ENCODE measurements around the gene RIPK3. TPM values are rescaled to one million over a fixed set of nuclear protein-coding genes. Genes with fewer than 3 reads are reported as not detected.
A peak's percentile ranks its signal among the peaks of the same experiment; 100 is the strongest.

The RIPK3 gene
- total RNA-seq, 2 experiments from 2014 or later: 8.1 to 14.5 TPM

- Histone ChIP-seq H3K27ac (ENCODE audit: low read depth, low read length, poor library complexity, severe bottlenecking) (peak overlapping the region; percentile 19), H3K79me2 (ENCODE audit: insufficient read depth, low read depth, low read length) (peaks cover 23% of the 10 kb centered on the region), H3K36me3 (ENCODE audit: insufficient read depth, low read length) (peaks cover 46% of the 10 kb centered on the region), H3K4me3 (ENCODE audit: low read depth, low read length, poor library complexity, severe bottlenecking) (peak overlapping the region; percentile 99), H4K20me1 (ENCODE audit: insufficient read depth, low read length) (peaks cover 11% of the 10 kb centered on the region; the same call in 1 of the 2 replicates), H3K4me1 (ENCODE audit: insufficient read depth, low read length, poor library complexity, severe bottlenecking) (peaks cover 30% of the 10 kb centered on the region), H3K9me2 (ENCODE audit: insufficient read depth, low read length) (no peaks in the 10 kb centered on the region), H2AFZ (ENCODE audit: low read length) (peak overlapping the region; percentile 44; the same call in 1 of the 2 replicates), H3K4me2 (ENCODE audit: low read length) (peak overlapping the region; percentile 89), H3K9me3 (ENCODE audit: low read length) (no peaks in the 10 kb centered on the region)
- CTCF ChIA-PET (ENCODE audit: unreplicated experiment): interaction anchor here (0.6 to 1.6 kb wide), 2 partner anchors 56 to 111 kb away, joined by 3 to 6 read pairs; partner anchors contain the start of gene TINF2
- intact Hi-C loops (cut with micrococcal nuclease; ENCODE audit: unreplicated experiment): loop anchor here (2.0 to 5.0 kb wide), 2 partner anchors 28 to 287 kb away; partner anchors contain the start of gene RABGGTA
- TF ChIP-seq CTCF (conservative IDR thresholded peaks at IDR 0.05; ENCODE audit: low read length) (no peak), EZH2phosphoT487 (IDR thresholded peaks at IDR 0.05; ENCODE audit: borderline replicate concordance, low read depth, low read length) (no peak)
- BruUV-seq (replicated peaks): no TSS peak
- POLR2A ChIA-PET: interaction anchor here (1.6 to 4.0 kb wide), 2 partner anchors 9 to 56 kb away, joined by 3 to 25 read pairs; partner anchors contain the start of genes CIDEB and TINF2
- DNase-seq (ENCODE audit: low spot score): no peak
Measured at GRCh38 chr14:24298892-24299254, 40.9 kb downstream of the RIPK3 start.

- Histone ChIP-seq H3K79me2 (ENCODE audit: insufficient read depth, low read depth, low read length) (peaks cover 23% of the 10 kb centered on the region), H3K9me3 (ENCODE audit: low read length) (no peaks in the 10 kb centered on the region), H3K4me1 (ENCODE audit: insufficient read depth, low read length, poor library complexity, severe bottlenecking) (peaks cover 30% of the 10 kb centered on the region), H2AFZ (ENCODE audit: low read length) (no peak overlapping the region), H4K20me1 (ENCODE audit: insufficient read depth, low read length) (peaks cover 11% of the 10 kb centered on the region; the same call in 1 of the 2 replicates), H3K36me3 (ENCODE audit: insufficient read depth, low read length) (peaks cover 31% of the 10 kb centered on the region), H3K4me2 (ENCODE audit: low read length) (peak overlapping the region; percentile 5; the same call in 1 of the 2 replicates), H3K9me2 (ENCODE audit: insufficient read depth, low read length) (no peaks in the 10 kb centered on the region), H3K4me3 (ENCODE audit: low read depth, low read length, poor library complexity, severe bottlenecking) (no peak overlapping the region), H3K27ac (ENCODE audit: low read depth, low read length, poor library complexity, severe bottlenecking) (peak overlapping the region; percentile 12)
- peak; percentile 24 for DNase-seq (ENCODE audit: low spot score)
- ChIA-PET CTCF (ENCODE audit: unreplicated experiment) (interaction anchor here (0.5 to 1.9 kb wide), 5 partner anchors 13 to 134 kb away, joined by 3 to 6 read pairs (median 4); partner anchors contain the start of gene TINF2), POLR2A (interaction anchor here (0.6 to 4.0 kb wide), 8 partner anchors 23 to 790 kb away, joined by 3 to 25 read pairs (median 4); partner anchors contain the start of genes CHMP4A, RABGGTA and TINF2)
- intact Hi-C loops (cut with micrococcal nuclease; ENCODE audit: unreplicated experiment): loop anchor here (1.0 to 5.0 kb wide), 2 partner anchors 54 to 285 kb away; no protein-coding TSS in a partner anchor
- BruUV-seq (replicated peaks): no TSS peak
- TF ChIP-seq EZH2phosphoT487 (IDR thresholded peaks at IDR 0.05; ENCODE audit: borderline replicate concordance, low read depth, low read length) (no peak), CTCF (conservative IDR thresholded peaks at IDR 0.05; ENCODE audit: low read length) (peak; percentile 51)
Measured at GRCh38 chr14:24297190-24297964, 42.4 kb downstream of the RIPK3 start.
